GM12891 (cell line): Measurements from ENCODE around the gene TOR1A.
A peak's percentile ranks its signal among the peaks of the same experiment; 100 is the strongest.
"Not testable (repeated sequence)": the region's sequence is repeated elsewhere in the genome, so short reads cannot be mapped to it uniquely, and the experiment has no call there.

Source experiments
- DNase-seq: peaks from one replicate; pipeline ENCODE4 v3.0.0; 2011; ENCODE audit warnings: low spot score; ENCODE audit not compliant: insufficient read length
- FAIRE-seq: peaks from 2 replicates; lab custom pipeline; 2011; peaks lifted over from hg19 to GRCh38; lab: Jason Lieb, UNC
- PAX5 ChIP-seq: IDR thresholded peaks from 2 replicates; pipeline ENCODE4 v1.6.1; 2011; ENCODE audit warnings: low read length, moderate library complexity, mild to moderate bottlenecking; ENCODE audit not compliant: insufficient read depth, severe bottlenecking
- POLR2A ChIP-seq: IDR thresholded peaks from 2 replicates; pipeline ENCODE4 v1.6.1; 2011; ENCODE audit warnings: low read depth, low read length, control low read depth
- POLR2AphosphoS5 ChIP-seq: IDR thresholded peaks from 2 replicates; pipeline ENCODE4 v1.6.1; 2011; ENCODE audit warnings: low read depth, low read length, control low read depth
- POU2F2 ChIP-seq: IDR thresholded peaks from 2 replicates; pipeline ENCODE4 v1.6.1; 2011; ENCODE audit warnings: low read depth, mild to moderate bottlenecking, control low read depth, low read length, moderate library complexity
- SPI1 ChIP-seq: IDR thresholded peaks from 2 replicates; pipeline ENCODE4 v1.6.1; 2011; ENCODE audit warnings: low read depth, low read length, control low read depth
- TAF1 ChIP-seq: IDR thresholded peaks from 2 replicates; pipeline ENCODE4 v1.6.1; 2011; ENCODE audit warnings: low read depth, low read length, control low read depth

TOR1A gene

DNA sequence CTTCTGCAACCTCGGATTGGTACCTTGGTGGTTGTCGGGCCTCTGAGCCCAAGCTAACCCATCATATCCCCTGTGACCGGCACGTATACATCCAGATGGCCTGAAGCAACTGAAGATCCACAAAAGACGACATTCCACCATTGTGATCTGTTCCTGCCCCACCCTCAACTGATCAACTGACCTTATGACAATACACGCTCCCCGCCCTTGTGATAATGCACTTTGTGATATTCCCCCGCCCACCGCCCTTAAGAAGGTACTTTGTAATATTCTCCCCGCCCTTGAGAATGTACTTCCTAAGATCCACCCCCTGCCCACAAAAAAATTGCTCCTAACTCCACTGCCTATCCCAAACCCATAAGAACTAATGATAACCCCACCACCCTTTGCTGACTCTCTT is 37.5 kb downstream of the TOR1A start:
- TF ChIP-seq SPI1 (no peak), POLR2AphosphoS5 (no peak), POLR2A (no peak), POU2F2 (no peak), PAX5 (no peak), TAF1 (no peak)
- DNase-seq (no peak), FAIRE-seq (no peak)

DNA sequence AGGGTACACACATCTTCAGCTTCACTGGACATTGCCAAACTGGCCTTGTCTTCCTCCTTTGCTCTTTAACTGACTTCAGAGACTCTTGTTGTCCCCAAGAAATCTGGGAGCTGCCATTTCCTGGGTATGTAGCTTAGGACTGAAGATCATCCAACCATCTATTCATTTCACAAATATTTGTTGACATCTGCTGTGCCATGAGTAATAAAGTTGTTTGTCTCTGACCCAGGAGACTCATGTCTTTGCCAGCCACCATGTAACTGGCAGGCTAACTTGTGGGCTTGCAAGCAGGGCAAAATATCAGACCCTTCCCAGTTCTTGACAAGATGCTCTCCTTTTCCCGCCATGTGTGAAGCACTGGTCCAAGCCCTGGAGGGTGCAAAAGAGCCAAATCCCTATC is 38.1 kb downstream of the TOR1A start:
- FAIRE-seq: no peak
- DNase-seq: no peak
- no peak for TF ChIP-seq PAX5

- not testable (repeated sequence) for FAIRE-seq, DNase-seq
Observed at GRCh38 chr9:129784970-129785369, 39.0 kb downstream of the TOR1A start.

- FAIRE-seq: no peak
Observed at GRCh38 chr9:129783516-129784361, 40.2 kb downstream of the TOR1A start.

GRCh38 chr9:129781981-129782380 is 42.0 kb downstream of the TOR1A start:
- FAIRE-seq (no peak), DNase-seq (no peak)
- TF ChIP-seq POU2F2 (no peak), POLR2AphosphoS5 (no peak), PAX5 (no peak), POLR2A (no peak), TAF1 (no peak), SPI1 (no peak)

More at GRCh38 chr9:129783516-129784361, 40.2 kb downstream of the TOR1A start:
- peak; percentile 83 for DNase-seq
- TF ChIP-seq TAF1 (no peak), POLR2AphosphoS5 (no peak), PAX5 (no peak), POLR2A (no peak), POU2F2 (no peak), SPI1 (no peak)

DNA sequence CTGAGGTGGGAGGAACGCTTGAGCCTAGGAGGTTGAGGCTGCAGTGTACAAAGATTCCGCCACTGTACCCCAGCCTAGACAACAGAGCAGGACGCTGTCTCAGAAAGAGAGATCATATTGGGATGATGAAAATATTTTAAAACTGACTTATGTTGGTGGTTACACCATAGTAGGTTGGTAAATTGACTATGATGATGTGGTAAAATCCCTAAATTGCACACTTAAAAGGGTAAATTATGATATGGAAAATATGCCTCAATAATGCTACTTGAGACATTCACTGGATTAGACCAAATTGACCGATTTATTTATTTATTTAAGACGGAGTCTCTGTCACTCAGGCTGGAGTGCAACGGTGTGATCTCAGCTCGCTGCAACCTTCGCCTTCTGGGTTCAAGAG is 42.8 kb downstream of the TOR1A start:
- FAIRE-seq: no peak
- TF ChIP-seq POLR2AphosphoS5 (no peak), TAF1 (no peak), PAX5 (no peak)

GRCh38 chr9:129779560-129780190 is 44.3 kb downstream of the TOR1A start:
- FAIRE-seq (no peak), DNase-seq (no peak)
- no peak for TF ChIP-seq TAF1
- no peak for TF ChIP-seq PAX5
- TF ChIP-seq POLR2AphosphoS5: no peak
- no peak for TF ChIP-seq SPI1
- no peak for TF ChIP-seq POU2F2
- no peak for TF ChIP-seq POLR2A

More for the DNA sequence above, 42.8 kb downstream of the TOR1A start:
- no peak for DNase-seq

GRCh38 chr9:129778469-129778868 is 45.5 kb downstream of the TOR1A start:
- DNase-seq: no peak
- no peak for TF ChIP-seq TAF1
- no peak for TF ChIP-seq POLR2AphosphoS5
- no peak for TF ChIP-seq POLR2A
- TF ChIP-seq SPI1: no peak
- no peak for TF ChIP-seq POU2F2
- no peak for TF ChIP-seq PAX5
- FAIRE-seq: no peak

- no peak for FAIRE-seq
- no peak for TF ChIP-seq POLR2A
- TF ChIP-seq SPI1: no peak
- no peak for TF ChIP-seq PAX5
- no peak for TF ChIP-seq POLR2AphosphoS5
- no peak for TF ChIP-seq TAF1
- no peak for TF ChIP-seq POU2F2
- no peak for DNase-seq
Observed at GRCh38 chr9:129777769-129778130, 46.2 kb downstream of the TOR1A start.

DNA sequence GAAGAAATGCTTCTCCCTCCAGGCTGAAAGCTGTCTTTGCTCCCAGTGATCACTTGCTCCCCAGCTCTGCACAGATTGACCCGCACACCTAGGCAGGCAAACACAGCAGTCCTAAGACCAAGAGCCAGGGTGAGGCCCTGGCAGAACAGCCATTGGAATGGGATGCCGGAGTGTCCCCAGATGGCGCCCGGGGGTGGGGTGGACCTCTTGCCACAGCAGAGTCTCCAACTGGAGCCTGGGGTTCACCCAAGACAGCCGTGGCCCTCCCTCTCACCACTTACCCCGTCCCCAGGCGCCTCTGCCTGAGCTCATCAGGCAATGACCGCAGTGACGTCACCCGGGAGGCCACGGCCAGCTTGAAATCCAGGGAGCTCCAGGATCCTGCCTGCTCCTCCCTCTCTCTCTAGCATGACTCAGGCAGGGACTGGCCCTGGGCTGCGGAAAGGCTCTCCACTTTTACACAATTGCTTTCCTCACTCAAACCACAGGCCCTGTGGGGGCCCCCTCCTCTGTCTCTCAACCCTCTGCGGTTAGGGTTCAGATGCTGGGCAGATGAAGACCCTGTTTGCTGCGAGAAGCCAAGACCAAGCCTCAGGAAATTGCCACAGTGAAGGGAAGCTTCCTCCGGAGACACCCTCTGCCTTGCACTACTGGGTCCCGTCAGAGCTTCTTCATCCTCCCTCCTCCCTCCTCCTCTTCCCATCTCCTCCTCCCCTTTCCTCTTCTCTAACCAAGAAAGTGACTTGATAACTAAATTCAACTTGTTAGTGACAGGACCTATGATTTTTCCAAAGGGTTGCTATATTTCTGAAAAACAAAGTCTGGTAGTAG is 46.8 kb downstream of the TOR1A start:
- FAIRE-seq (no peak), DNase-seq (no peak)
- no peak for TF ChIP-seq TAF1
- no peak for TF ChIP-seq SPI1
- no peak for TF ChIP-seq POLR2AphosphoS5
- no peak for TF ChIP-seq POLR2A
- TF ChIP-seq PAX5: no peak
- TF ChIP-seq POU2F2: no peak
